ENCODE measurements around the gene MOG.

Gene MOG

GRCh38 chr6:29705389-29706231, 48.7 kb downstream of the MOG start:
- no peak for TF ChIP-seq FOXM1 (IDR thresholded peaks at IDR 0.05; ENCODE audit: borderline replicate concordance, low read depth)
- no peak for TF ChIP-seq CREB1 (IDR thresholded peaks at IDR 0.05; ENCODE audit: low read depth)
- TF ChIP-seq RAD21 (IDR thresholded peaks at IDR 0.05; ENCODE audit: low read depth) = peak; percentile 80
- no peak for TF ChIP-seq EP300 (IDR thresholded peaks at IDR 0.05; ENCODE audit: borderline replicate concordance)
- TF ChIP-seq TCF12 (IDR thresholded peaks at IDR 0.05; ENCODE audit: low read depth) = no peak

DNA sequence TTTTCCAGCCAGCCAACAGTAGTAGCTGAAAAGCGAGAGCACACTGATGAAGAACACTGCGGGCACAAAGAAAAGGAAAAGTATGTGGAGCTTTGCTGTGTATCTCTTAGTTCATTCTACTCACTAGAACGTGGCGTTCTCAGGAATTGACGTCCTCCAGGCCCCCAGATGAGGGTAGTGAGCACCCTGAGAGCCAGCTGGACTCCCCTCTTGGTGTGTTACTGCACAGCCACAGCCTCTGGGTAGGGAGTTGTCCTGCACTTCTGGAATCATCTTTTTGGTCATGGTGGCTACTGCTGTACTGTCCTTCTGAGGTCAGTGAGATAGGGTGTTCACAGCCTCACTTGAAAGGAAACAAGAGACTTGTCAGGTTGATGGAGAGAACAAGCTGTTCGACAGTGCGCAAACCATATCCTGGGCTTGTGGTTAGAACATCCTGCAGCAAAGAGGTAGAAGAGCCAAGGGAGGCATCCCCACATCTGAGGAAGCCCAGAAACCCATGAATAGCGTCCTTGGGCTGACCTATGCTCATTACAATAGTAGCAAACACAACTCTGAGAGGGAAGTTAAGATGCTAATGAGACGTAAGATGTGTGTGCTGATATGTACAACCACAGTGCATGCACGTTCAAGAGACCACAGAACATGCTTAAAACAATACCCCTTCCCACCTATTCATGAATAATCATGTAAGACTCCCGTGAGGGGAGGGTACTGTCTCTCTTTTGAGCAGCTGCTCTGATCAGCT, 51.7 kb downstream of the MOG start:
- TF ChIP-seq TEAD4 (IDR thresholded peaks at IDR 0.05) (no peak), YY1 (IDR thresholded peaks at IDR 0.05; ENCODE audit: low read depth) (no peak), CREB1 (IDR thresholded peaks at IDR 0.05; ENCODE audit: low read depth) (no peak), EP300 (IDR thresholded peaks at IDR 0.05; ENCODE audit: borderline replicate concordance) (no peak), EGR1 (IDR thresholded peaks at IDR 0.05) (no peak), CEBPB (IDR thresholded peaks at IDR 0.05) (no peak), NFIC (IDR thresholded peaks at IDR 0.05) (no peak), FOXM1 (IDR thresholded peaks at IDR 0.05; ENCODE audit: borderline replicate concordance, low read depth) (no peak), MAX (IDR thresholded peaks at IDR 0.05) (no peak), REST (IDR thresholded peaks at IDR 0.05; ENCODE audit: low read depth) (no peak)
- TF ChIP-seq, protein P1, sequence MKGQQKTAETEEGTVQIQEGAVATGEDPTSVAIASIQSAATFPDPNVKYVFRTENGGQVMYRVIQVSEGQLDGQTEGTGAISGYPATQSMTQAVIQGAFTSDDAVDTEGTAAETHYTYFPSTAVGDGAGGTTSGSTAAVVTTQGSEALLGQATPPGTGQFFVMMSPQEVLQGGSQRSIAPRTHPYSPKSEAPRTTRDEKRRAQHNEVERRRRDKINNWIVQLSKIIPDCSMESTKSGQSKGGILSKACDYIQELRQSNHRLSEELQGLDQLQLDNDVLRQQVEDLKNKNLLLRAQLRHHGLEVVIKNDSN (IDR thresholded peaks at IDR 0.05) = no peak

GRCh38 chr6:29709188-29709587, 52.3 kb downstream of the MOG start:
- no peak for TF ChIP-seq REST (IDR thresholded peaks at IDR 0.05; ENCODE audit: low read depth)
- no peak for TF ChIP-seq YY1 (IDR thresholded peaks at IDR 0.05; ENCODE audit: low read depth)
- TF ChIP-seq EGR1 (IDR thresholded peaks at IDR 0.05) = no peak
- no peak for TF ChIP-seq FOXM1 (IDR thresholded peaks at IDR 0.05; ENCODE audit: borderline replicate concordance, low read depth)
- TF ChIP-seq RAD21 (IDR thresholded peaks at IDR 0.05; ENCODE audit: low read depth) = no peak

- TF ChIP-seq MAX (IDR thresholded peaks at IDR 0.05) = no peak
- no peak for TF ChIP-seq RAD21 (IDR thresholded peaks at IDR 0.05; ENCODE audit: low read depth)
- TF ChIP-seq, protein P1 (IDR thresholded peaks at IDR 0.05) = no peak
- no peak for TF ChIP-seq CEBPB (IDR thresholded peaks at IDR 0.05)
- TF ChIP-seq ZBTB7A (IDR thresholded peaks at IDR 0.05; ENCODE audit: low read depth) = no peak
- no peak for TF ChIP-seq TEAD4 (IDR thresholded peaks at IDR 0.05)
- no peak for TF ChIP-seq FOXM1 (IDR thresholded peaks at IDR 0.05; ENCODE audit: borderline replicate concordance, low read depth)
- no peak for TF ChIP-seq CREB1 (IDR thresholded peaks at IDR 0.05; ENCODE audit: low read depth)
Measured at GRCh38 chr6:29710281-29710941, 53.5 kb downstream of the MOG start.

- TF ChIP-seq REST (IDR thresholded peaks at IDR 0.05; ENCODE audit: low read depth) (no peak), YY1 (IDR thresholded peaks at IDR 0.05; ENCODE audit: low read depth) (no peak)
Measured at GRCh38 chr6:29720863-29721262, 64.0 kb downstream of the MOG start.
